Stimulated activated effector memory CD8-positive, alpha-beta T cell treated with anti-CD3 and anti-CD28 coated beads, Interleukin-12 subunit alpha, Interleukin-12 subunit beta, amount 100 ng/mL, for 72 hours (primary cell): ENCODE results near the gene CDC123.
"Not testable (repeated sequence)": the region's sequence is repeated elsewhere in the genome, so short reads cannot be mapped to it uniquely, and the experiment has no call there.

Experiments
- ATAC-seq: fragments of 150-1000 bp; cut with Tn5 transposase; 2 replicates; pipeline ENCODE4 v1.10.0; 2021
- DNase-seq, 2 donors: peaks; one replicate each; pipeline ENCODE4 v3.0.0; 2021 to 2022; ENCODE audit warnings: low spot score in 2 of 2
- H3K27ac Mint-ChIP-seq: one replicate; pipeline ENCODE4 v1.8.0; 2022; ENCODE audit warnings: mild to moderate bottlenecking, mixed read lengths
- H3K36me3 Mint-ChIP-seq: one replicate; pipeline ENCODE4 v1.8.0; 2022; ENCODE audit warnings: mild to moderate bottlenecking, mixed read lengths
- H3K4me1 Mint-ChIP-seq: one replicate; pipeline ENCODE4 v1.8.0; 2022; ENCODE audit warnings: mixed read lengths
- H3K4me3 Mint-ChIP-seq: one replicate; pipeline ENCODE4 v1.8.0; 2022; ENCODE audit warnings: mild to moderate bottlenecking, mixed read lengths
- H3K9me3 Mint-ChIP-seq: one replicate; pipeline ENCODE4 v1.8.0; 2022; ENCODE audit warnings: mixed read lengths

Gene CDC123

DNA sequence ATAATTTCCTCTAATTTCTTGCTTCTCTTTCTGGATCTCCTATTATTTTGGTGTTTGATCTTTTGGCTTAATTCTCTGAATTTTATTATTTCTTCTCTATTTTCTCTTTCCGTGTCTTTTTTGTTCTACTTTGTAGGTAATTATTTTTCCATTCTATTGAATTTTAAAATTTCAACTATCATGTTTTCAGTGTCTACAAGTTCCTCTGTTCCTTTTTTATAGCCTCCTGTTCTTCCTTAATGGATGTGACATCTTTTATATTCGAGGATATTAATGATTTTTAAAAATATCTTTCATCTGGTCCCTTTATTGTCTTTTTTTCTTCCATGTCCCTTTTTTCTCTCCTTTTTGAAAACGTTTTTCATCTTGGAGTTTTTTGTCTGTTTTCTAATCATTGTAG, 11.1 kb downstream of the CDC123 start:
- no peak for ATAC-seq
- H3K4me3 Mint-ChIP-seq = no peak overlapping the region

DNA sequence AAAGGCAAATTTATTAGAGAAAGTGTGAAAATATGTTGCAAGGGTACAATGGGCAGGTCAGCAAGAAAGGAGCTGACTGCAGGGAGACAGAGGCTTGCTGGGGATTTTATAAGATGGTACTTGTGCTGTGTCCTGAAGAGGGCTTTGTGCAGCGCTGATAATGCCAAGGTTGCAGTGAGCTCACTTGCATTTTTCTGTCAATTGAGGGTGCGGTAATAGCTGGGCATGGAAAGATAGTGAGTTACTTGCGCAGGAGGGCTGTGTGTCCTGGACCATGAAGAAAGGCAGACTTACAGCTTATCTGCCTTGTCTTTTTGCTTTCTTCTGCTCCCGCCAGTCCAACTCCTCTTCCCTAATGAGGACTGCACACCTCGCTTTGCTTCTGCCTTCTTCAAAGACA, 12.5 kb downstream of the CDC123 start:
- H3K4me3 Mint-ChIP-seq = no peak overlapping the region
- H3K36me3 Mint-ChIP-seq = peaks cover 98% of the 10 kb centered on the region
- peaks cover 20% of the 10 kb centered on the region for H3K4me1 Mint-ChIP-seq
- DNase-seq (no peak), ATAC-seq (no peak)
- H3K27ac Mint-ChIP-seq = peak overlapping the region; percentile 73
- no peaks in the 10 kb centered on the region for H3K9me3 Mint-ChIP-seq

More for the DNA sequence above, 11.1 kb downstream of the CDC123 start:
- DNase-seq = no peak
- H3K4me1 Mint-ChIP-seq = peaks cover 25% of the 10 kb centered on the region
- H3K9me3 Mint-ChIP-seq = no peaks in the 10 kb centered on the region
- peaks cover 98% of the 10 kb centered on the region for H3K36me3 Mint-ChIP-seq
- peak overlapping the region; percentile 73 for H3K27ac Mint-ChIP-seq

DNA sequence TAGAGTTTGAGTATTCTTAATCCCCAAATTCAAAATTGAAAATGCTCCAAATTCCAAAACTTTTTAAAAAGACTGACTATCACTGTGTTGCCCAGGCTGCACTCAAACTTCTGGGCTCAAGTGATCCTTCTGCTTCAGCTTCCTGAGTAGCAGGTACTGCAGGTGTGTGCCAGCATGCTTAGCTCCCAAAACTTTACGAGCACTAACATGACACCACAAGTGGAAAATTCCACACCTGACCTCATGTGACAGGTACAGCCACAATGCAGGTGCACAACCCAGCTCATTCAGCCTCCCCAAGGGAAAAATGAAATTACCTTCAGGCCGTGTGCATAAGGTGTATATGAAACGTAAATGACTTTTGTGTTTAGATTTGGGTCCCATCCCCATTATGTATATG, 16.5 kb downstream of the CDC123 start:
- no peaks in the 10 kb centered on the region for H3K9me3 Mint-ChIP-seq
- H3K36me3 Mint-ChIP-seq = peaks cover 97% of the 10 kb centered on the region
- H3K4me1 Mint-ChIP-seq = peaks cover 23% of the 10 kb centered on the region

DNA sequence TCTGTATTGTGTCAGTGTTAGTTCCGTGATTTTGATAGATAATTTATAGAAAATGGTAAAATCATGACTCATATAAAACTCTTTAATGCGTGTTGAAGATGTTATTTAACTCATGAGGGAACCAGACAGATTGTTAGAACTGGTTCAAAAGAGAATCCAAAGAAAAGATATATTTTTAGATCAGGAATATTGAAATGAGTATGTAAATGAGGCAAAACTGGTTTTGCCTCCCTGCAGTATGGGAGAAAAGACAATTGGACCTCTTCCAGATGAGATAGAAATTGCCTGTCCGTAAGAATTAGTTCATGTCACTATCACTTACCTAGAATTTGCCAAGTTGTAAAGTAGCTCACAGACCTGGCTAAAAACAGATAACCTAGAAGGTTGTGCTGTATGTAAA, 17.6 kb downstream of the CDC123 start:
- H3K27ac Mint-ChIP-seq = peak overlapping the region; percentile 68
- H3K9me3 Mint-ChIP-seq = no peaks in the 10 kb centered on the region
- peaks cover 99% of the 10 kb centered on the region for H3K36me3 Mint-ChIP-seq
- H3K4me1 Mint-ChIP-seq = peaks cover 16% of the 10 kb centered on the region
- no peak overlapping the region for H3K4me3 Mint-ChIP-seq
- no peak for DNase-seq
- no peak for ATAC-seq

More for the DNA sequence above, 16.5 kb downstream of the CDC123 start:
- ATAC-seq = no peak
- no peak overlapping the region for H3K27ac Mint-ChIP-seq
- no peak for DNase-seq
- no peak overlapping the region for H3K4me3 Mint-ChIP-seq

DNA sequence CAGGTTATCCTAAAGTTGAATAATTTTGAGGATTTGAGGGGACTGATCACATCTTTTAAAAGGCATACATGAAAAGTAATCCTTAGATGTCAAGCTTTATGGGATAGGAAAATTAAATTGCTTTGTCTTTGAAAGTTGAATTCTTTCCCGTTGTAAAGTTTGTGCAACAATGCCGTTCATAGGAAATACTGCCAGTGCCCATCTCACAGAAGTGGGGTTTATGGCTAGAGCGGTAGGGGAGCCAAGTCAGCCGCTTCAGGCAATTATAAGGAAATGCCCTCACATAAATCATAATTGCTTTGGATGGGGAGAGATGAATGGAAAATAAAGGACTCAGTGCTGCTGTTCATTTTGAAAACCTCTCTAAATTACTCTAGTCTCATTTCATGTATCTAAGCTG, 18.1 kb downstream of the CDC123 start:
- DNase-seq (no peak), ATAC-seq (no peak)
- Mint-ChIP-seq H3K4me1 (peaks cover 12% of the 10 kb centered on the region), H3K4me3 (no peak overlapping the region), H3K9me3 (no peaks in the 10 kb centered on the region), H3K27ac (peak overlapping the region; percentile 79), H3K36me3 (peaks cover 99% of the 10 kb centered on the region)

DNA sequence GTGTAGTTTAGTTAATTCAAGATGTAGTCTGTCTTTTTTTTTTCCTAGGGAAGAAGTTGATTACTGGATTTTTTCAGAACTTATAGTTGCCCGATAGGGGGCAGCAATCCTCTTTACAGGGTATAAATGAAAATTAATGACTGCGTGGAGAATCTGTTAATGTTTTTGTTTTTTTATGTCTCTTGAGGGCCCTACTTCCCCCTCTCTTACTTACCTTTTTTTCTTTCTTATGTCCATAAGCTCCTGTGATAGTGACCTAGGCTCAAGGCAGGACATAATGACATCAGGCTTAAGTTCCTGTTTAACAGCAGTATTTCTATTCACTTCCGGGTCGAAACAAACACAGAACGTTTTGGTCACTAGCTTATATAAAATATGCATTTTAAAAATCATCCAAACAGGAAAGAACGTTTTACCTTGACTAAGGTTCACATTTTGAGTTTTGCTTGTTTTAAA, 18.8 kb downstream of the CDC123 start:
- DNase-seq = peak in 1 of 2 donors; percentile 26

DNA sequence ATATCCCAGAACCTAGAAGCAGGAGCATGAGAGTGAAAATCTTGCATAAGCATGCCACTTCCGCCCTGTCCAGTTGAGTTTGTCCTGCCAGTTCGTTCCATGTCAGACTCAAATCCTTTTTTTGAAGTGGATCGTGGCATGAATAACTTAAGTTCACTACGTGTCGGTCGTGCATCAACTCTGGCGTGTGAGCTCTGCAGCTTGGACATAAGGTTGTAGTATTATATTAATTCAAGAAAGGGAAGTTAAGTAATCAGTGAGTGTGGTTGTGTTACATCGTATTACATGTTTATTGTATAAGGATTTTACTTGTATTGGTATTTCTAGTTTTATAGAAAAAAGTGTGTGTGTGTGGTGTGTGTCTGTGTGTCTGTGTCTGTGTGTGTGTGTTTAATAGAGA, 23.0 kb downstream of the CDC123 start:
- no peak overlapping the region for H3K4me3 Mint-ChIP-seq
- no peaks in the 10 kb centered on the region for H3K9me3 Mint-ChIP-seq
- no peak for DNase-seq
- peaks cover 99% of the 10 kb centered on the region for H3K36me3 Mint-ChIP-seq
- H3K4me1 Mint-ChIP-seq = peaks cover 16% of the 10 kb centered on the region
- H3K27ac Mint-ChIP-seq = peak overlapping the region; percentile 38
- no peak for ATAC-seq

More for the DNA sequence above, 18.8 kb downstream of the CDC123 start:
- H3K4me1 Mint-ChIP-seq = peaks cover 10% of the 10 kb centered on the region
- peaks cover 99% of the 10 kb centered on the region for H3K36me3 Mint-ChIP-seq
- no peak for ATAC-seq
- H3K9me3 Mint-ChIP-seq = no peaks in the 10 kb centered on the region
- H3K4me3 Mint-ChIP-seq = no peak overlapping the region
- peak overlapping the region; percentile 79 for H3K27ac Mint-ChIP-seq

DNA sequence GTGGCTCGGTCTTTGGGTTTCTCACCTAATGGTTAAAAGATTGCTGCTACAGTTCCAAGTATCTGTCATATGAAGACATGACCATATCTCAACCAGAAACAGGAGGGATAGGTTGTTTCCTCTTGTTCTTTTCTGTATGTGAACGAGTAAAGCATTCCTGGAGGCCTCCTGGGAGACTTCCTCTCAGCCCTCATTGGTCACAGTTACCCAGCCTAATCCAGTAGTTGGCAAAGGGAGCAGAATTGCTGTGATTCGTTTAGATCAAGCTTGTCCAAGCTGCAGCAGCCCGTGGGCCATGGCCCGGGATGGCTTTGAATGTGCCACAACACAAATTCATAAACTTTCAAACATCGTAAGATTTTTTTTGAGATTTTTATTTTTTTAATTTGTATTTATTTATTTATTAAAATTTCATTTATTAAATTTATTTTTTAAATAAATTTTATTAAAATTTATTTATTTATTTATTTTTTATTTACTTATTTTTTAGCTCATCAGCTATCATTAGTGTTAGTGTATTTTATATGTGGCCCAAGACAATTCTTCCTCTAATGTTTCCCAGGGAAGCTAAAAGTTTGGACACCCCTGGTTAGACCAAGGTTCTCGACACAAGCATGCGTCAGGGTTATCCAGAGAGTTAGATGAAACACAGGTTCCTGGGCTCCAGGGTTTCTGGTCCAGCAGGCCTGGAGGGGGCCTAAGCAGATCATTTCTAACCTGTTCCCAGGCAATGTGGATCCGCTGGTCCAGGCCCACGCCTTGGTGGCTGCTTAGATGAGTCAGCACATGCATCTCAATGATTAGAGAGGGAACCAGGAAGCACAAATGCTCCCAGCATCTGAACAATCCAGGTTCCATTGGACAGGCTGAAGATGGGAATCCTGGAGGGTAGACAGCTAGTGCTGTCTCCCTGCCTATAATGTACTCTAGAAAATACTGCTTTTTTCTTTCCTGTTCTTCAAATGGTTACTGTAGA, 25.6 kb downstream of the CDC123 start:
- peaks cover 6% of the 10 kb centered on the region for H3K4me1 Mint-ChIP-seq
- H3K36me3 Mint-ChIP-seq = peaks cover 97% of the 10 kb centered on the region
- no peak for DNase-seq
- no peak for ATAC-seq
- no peak overlapping the region for H3K4me3 Mint-ChIP-seq
- no peaks in the 10 kb centered on the region for H3K9me3 Mint-ChIP-seq
- peak overlapping the region; percentile 69 for H3K27ac Mint-ChIP-seq

DNA sequence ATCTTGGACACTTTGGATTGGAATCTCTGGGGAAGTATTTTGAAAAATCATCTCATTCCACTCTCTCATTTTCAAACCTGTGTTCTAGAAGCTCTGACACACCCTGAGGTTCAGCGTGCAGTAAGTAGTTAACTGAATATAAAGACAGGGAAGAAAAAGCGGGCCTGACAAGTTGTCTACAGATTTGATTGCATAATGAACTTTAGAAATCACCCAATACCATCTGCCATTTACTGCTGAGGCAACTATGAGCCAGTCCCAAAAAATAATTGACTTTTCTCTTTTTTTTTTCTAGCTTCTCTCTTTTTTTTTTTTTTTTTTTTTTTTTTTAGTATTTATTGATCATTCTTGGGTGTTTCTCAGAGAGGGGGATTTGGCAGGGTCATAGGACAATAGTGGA, 29.5 kb downstream of the CDC123 start:
- peaks cover 96% of the 10 kb centered on the region for H3K36me3 Mint-ChIP-seq
- no peak for ATAC-seq
- no peak overlapping the region for H3K27ac Mint-ChIP-seq
- no peak overlapping the region for H3K4me3 Mint-ChIP-seq
- peaks cover 16% of the 10 kb centered on the region for H3K4me1 Mint-ChIP-seq
- no peak for DNase-seq
- no peaks in the 10 kb centered on the region for H3K9me3 Mint-ChIP-seq

DNA sequence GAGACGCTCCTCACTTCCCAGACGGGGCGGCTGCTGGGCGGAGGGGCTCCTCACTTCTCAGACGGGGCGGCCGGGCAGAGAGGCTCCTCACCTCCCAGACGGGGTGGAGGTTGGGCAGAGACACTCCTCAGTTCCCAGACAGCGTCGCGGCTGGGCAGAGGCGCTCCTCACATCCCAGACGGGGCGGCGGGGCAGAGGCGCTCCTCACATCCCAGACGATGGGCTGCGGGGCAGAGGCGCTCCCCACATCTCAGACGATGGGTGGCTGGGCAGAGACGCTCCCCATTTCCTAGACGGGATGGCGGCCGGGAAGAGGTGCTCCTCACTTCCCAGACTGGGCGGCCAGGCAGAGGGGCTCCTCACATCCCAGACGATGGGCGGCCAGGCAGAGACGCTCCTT, 30.4 kb downstream of the CDC123 start:
- H3K4me3 Mint-ChIP-seq, H3K27ac Mint-ChIP-seq, ATAC-seq, H3K9me3 Mint-ChIP-seq, DNase-seq: not testable (repeated sequence)
- Mint-ChIP-seq H3K4me1 (peaks cover 16% of the 10 kb centered on the region), H3K36me3 (peaks cover 96% of the 10 kb centered on the region)

DNA sequence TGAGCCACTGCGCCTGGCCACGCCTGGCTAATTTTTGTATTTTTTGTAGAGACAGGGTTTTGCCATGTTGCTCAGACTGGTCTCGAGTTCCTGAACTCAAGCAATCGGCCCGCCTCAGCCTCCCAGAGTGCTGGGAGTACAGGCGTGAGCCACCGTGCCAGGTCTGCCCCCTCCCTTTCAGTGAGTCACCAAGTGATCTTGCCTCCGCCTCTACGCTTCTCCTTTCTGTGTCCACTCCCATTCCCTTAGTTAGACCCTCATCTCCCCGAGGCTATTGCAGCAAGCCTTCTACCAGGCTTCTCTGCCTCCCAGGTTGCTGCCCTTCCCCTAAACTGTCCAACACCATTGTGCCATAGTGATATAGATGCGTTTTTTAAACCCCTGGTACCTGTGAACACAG, 32.9 kb downstream of the CDC123 start:
- no peak for DNase-seq
- H3K27ac Mint-ChIP-seq = no peak overlapping the region
- H3K4me3 Mint-ChIP-seq = no peak overlapping the region
- H3K4me1 Mint-ChIP-seq = peaks cover 10% of the 10 kb centered on the region
- H3K9me3 Mint-ChIP-seq = no peaks in the 10 kb centered on the region
- peaks cover 92% of the 10 kb centered on the region for H3K36me3 Mint-ChIP-seq
- no peak for ATAC-seq

DNA sequence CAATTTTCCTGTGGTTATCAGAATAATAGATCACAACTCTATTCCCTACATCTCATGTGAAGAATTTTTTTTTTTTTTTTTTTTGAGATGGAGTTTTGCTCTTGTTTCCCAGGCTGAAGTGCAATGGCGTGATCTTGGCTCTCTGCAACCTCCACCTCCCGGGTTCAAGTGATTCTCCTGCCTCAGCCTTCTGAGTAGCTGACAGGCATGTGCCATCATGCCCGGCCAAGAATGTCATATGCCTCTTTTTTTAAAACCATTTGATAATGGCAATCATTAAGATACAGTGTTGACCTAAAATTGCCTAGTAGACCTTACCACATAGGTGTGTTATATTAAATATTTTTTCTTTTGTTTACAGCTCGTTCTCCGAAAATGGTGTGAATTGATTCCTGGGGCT, 38.7 kb downstream of the CDC123 start:
- not testable (repeated sequence) for H3K4me3 Mint-ChIP-seq, H3K9me3 Mint-ChIP-seq, H3K4me1 Mint-ChIP-seq, ATAC-seq, DNase-seq
- peak overlapping the region; percentile 52 for H3K27ac Mint-ChIP-seq
- H3K36me3 Mint-ChIP-seq = peaks cover 96% of the 10 kb centered on the region

DNA sequence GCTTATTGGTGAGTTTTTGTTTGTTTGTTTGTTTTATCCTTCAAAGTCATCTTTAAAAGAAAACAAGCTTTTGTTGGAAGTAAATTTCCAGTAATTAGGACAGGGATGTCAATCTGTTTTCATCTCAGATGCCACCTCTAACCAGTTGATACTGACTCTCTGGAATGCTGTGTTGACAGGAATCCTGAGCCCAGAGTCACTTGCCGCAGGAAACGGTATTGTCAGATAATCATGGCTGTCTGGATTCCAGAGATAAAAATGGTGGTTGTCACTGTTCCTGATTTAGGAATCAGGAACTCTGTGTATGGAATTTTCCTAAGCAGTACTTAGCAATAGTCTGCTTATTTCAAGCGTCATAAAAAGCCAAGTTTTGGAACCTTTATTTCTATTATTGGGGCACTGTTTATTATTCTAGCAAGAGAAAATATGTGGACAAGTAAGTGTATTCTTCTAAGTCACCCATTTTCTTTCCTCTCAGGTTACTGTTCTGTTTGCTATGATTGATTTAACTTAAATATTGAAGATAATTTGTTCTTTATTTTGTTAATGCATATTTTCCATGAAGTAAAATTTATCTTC, 39.2 kb downstream of the CDC123 start:
- H3K4me3 Mint-ChIP-seq = no peak overlapping the region
- no peaks in the 10 kb centered on the region for H3K9me3 Mint-ChIP-seq
- peak overlapping the region; percentile 52 for H3K27ac Mint-ChIP-seq
- no peaks in the 10 kb centered on the region for H3K4me1 Mint-ChIP-seq
- no peak for ATAC-seq
- no peak for DNase-seq
- peaks cover 96% of the 10 kb centered on the region for H3K36me3 Mint-ChIP-seq

DNA sequence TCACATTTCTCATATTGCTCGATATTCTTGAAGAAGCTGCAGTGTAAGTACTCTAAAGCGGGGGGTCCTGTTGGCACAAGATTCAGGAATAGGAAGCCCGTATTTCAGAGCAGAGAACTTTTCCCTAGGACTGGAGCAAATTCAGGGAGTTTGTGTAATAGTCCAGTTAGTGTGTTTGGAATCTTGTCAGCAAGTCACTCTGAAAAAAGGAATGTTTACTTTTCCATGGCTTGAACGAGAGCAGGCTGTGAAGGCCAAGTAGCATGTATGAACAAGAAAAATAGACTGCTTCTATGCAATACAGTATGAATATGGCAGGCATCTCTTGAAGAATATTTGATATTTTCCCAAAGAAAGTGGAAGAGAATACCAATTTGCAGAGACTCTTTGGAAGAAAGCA, 39.8 kb downstream of the CDC123 start:
- DNase-seq (no peak), ATAC-seq (no peak)
- Mint-ChIP-seq H3K4me1 (peaks cover 5% of the 10 kb centered on the region), H3K27ac (no peak overlapping the region), H3K9me3 (no peaks in the 10 kb centered on the region), H3K36me3 (peaks cover 96% of the 10 kb centered on the region), H3K4me3 (no peak overlapping the region)

DNA sequence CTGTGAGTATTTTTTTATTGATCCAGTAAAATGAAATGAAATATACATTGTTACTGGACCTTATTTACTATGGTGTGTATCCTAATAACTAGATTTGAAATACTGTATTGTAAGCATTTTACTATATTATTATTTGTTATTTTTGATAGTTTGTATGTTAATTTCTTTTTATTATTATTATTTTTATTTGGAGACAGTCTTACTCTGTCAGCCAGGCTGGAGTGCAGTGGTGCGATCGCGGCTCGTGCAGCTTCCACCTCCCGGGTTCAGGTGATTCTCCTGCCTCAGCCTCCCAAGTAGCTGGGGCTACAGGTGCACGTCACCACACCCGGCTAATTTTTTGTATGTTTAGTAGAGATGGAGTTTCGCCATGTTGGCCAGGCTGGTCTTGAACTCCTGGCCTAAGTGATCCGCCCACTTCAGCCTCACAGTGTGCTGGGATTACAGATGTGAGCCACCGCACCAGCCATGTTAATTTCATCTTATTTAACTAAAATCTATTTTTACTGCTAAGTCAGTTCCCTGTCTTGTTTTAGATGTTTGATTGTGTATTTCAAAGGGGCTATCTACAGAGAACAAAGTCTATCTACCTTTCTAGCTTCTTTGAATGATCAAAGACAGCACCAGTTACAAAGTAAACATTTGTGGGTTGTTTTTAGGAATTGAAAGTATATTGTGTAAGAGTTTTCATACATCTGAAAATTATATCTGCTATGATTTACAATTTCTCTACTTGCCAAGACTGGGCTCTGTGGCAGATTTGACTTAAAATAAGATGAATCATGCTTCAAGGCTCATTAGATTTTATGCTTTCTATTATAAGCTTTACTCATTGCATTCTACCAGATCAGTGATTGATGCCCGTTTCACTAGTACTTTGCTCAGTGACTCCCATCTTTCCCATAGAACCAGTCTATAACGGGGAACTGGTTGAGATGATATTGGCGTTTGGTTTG, 41.6 kb downstream of the CDC123 start:
- Mint-ChIP-seq H3K36me3 (peaks cover 96% of the 10 kb centered on the region), H3K4me1 (peaks cover 22% of the 10 kb centered on the region), H3K9me3 (no peaks in the 10 kb centered on the region), H3K4me3 (no peak overlapping the region), H3K27ac (peak overlapping the region; percentile 9)
- ATAC-seq = no peak
- DNase-seq = no peak
